Measurements from ENCODE around the gene NOPCHAP1. TPM values are rescaled to one million over a fixed set of nuclear protein-coding genes. Genes with fewer than 3 reads are reported as not detected.
"Not testable (repeated sequence)": the region's sequence is repeated elsewhere in the genome, so short reads cannot be mapped to it uniquely, and the experiment has no call there.

Gene NOPCHAP1
- polyA plus RNA-seq, 4 donors, result 5.4 to 10.7 (median 7.7) TPM

- not testable (repeated sequence) for H3K4me3 ChIP-seq (ENCODE audit: low read depth in 1 of 3, low read length in 3 of 3); H3K4me1 ChIP-seq (ENCODE audit: control insufficient read depth in 3 of 3, insufficient read depth in 2 of 3, low read depth in 1 of 3, low read length in 2 of 3); H3K9me3 ChIP-seq (ENCODE audit: control insufficient read depth in 2 of 2, insufficient read depth in 1 of 2, low read depth in 1 of 2, low read length in 1 of 2); FAIRE-seq; H3K36me3 ChIP-seq (ENCODE audit: control insufficient read depth in 3 of 3, insufficient read depth in 2 of 3, low read depth in 1 of 3, low read length in 3 of 3)
- Histone ChIP-seq H3K27ac (ENCODE audit: low read depth in 1 of 3, low read length in 2 of 3) (peak overlapping the region in 1 of 3 donors; percentile 14), H3K27me3 (ENCODE audit: control insufficient read depth in 3 of 3, insufficient read depth in 3 of 3, low read length in 3 of 3) (peaks cover 0 to 17% (median 0%) of the 10 kb centered on the region in 3 donors)
- 22 to 72% (median 62%) methylated on average over 4 of the region's 4 CpGs for WGBS, 3 donors
- peak in 1 of 2 donors; percentile 77 for DNase-seq
Measured at GRCh38 chr12:104948716-104949115, 37.4 kb upstream of the NOPCHAP1 start.

GRCh38 chr12:104951759-104952509 is 34.2 kb upstream of the NOPCHAP1 start:
- FAIRE-seq, result peak; percentile 26
- 23 to 65% (median 39%) methylated on average over 5 of the region's 5 CpGs for WGBS, 3 donors
- Histone ChIP-seq H3K9me3 (ENCODE audit: control insufficient read depth in 2 of 2, insufficient read depth in 1 of 2, low read depth in 1 of 2, low read length in 1 of 2) (no peaks in the 10 kb centered on the region), H3K4me1 (ENCODE audit: control insufficient read depth in 3 of 3, insufficient read depth in 2 of 3, low read depth in 1 of 3, low read length in 2 of 3) (peaks cover 0 to 7% (median 2%) of the 10 kb centered on the region in 3 donors), H3K36me3 (ENCODE audit: control insufficient read depth in 3 of 3, insufficient read depth in 2 of 3, low read depth in 1 of 3, low read length in 3 of 3) (no peaks in the 10 kb centered on the region), H3K27me3 (ENCODE audit: control insufficient read depth in 3 of 3, insufficient read depth in 3 of 3, low read length in 3 of 3) (peaks cover 0 to 29% (median 0%) of the 10 kb centered on the region in 3 donors), H3K27ac (ENCODE audit: low read depth in 1 of 3, low read length in 2 of 3) (peak overlapping the region in 2 of 3 donors; percentile 65 to 71), H3K4me3 (ENCODE audit: low read depth in 1 of 3, low read length in 3 of 3) (peak overlapping the region in 1 of 3 donors; percentile 15)
- peak in 1 of 2 donors; percentile 59 for DNase-seq

GRCh38 chr12:104952816-104953215 is 33.3 kb upstream of the NOPCHAP1 start:
- Histone ChIP-seq H3K4me3 (ENCODE audit: low read depth in 1 of 3, low read length in 3 of 3) (peak overlapping the region in 1 of 3 donors; percentile 15), H3K36me3 (ENCODE audit: control insufficient read depth in 3 of 3, insufficient read depth in 2 of 3, low read depth in 1 of 3, low read length in 3 of 3) (no peaks in the 10 kb centered on the region), H3K27me3 (ENCODE audit: control insufficient read depth in 3 of 3, insufficient read depth in 3 of 3, low read length in 3 of 3) (peaks cover 0 to 36% (median 0%) of the 10 kb centered on the region in 3 donors), H3K4me1 (ENCODE audit: control insufficient read depth in 3 of 3, insufficient read depth in 2 of 3, low read depth in 1 of 3, low read length in 2 of 3) (peaks cover 0 to 7% (median 2%) of the 10 kb centered on the region in 3 donors), H3K9me3 (ENCODE audit: control insufficient read depth in 2 of 2, insufficient read depth in 1 of 2, low read depth in 1 of 2, low read length in 1 of 2) (no peaks in the 10 kb centered on the region), H3K27ac (ENCODE audit: low read depth in 1 of 3, low read length in 2 of 3) (peak overlapping the region in 2 of 3 donors; percentile 71 to 81)
- 13 to 64% (median 31%) methylated on average over 3 of the region's 3 CpGs for WGBS, 3 donors
- DNase-seq, result peak in 1 of 2 donors; percentile 88
- peak; percentile 87 for FAIRE-seq

GRCh38 chr12:104953323-104953722 is 32.8 kb upstream of the NOPCHAP1 start:
- Histone ChIP-seq H3K36me3 (ENCODE audit: control insufficient read depth in 3 of 3, insufficient read depth in 2 of 3, low read depth in 1 of 3, low read length in 3 of 3) (no peaks in the 10 kb centered on the region), H3K4me1 (ENCODE audit: control insufficient read depth in 3 of 3, insufficient read depth in 2 of 3, low read depth in 1 of 3, low read length in 2 of 3) (peaks cover 0 to 7% (median 2%) of the 10 kb centered on the region in 3 donors), H3K4me3 (ENCODE audit: low read depth in 1 of 3, low read length in 3 of 3) (no peak overlapping the region), H3K27ac (ENCODE audit: low read depth in 1 of 3, low read length in 2 of 3) (peak overlapping the region in 2 of 3 donors; percentile 31 to 78), H3K9me3 (ENCODE audit: control insufficient read depth in 2 of 2, insufficient read depth in 1 of 2, low read depth in 1 of 2, low read length in 1 of 2) (no peaks in the 10 kb centered on the region), H3K27me3 (ENCODE audit: control insufficient read depth in 3 of 3, insufficient read depth in 3 of 3, low read length in 3 of 3) (peaks cover 0 to 37% (median 0%) of the 10 kb centered on the region in 3 donors)
- 14 to 51% (median 30%) methylated on average over 2 of the region's 2 CpGs for WGBS, 3 donors
- FAIRE-seq, result peak; percentile 88
- peak; percentile 80 to 97 for DNase-seq

GRCh38 chr12:104955703-104956102 is 30.4 kb upstream of the NOPCHAP1 start:
- Histone ChIP-seq H3K36me3 (ENCODE audit: control insufficient read depth in 3 of 3, insufficient read depth in 2 of 3, low read depth in 1 of 3, low read length in 3 of 3) (no peaks in the 10 kb centered on the region), H3K27me3 (ENCODE audit: control insufficient read depth in 3 of 3, insufficient read depth in 3 of 3, low read length in 3 of 3) (peaks cover 0 to 44% (median 0%) of the 10 kb centered on the region in 3 donors), H3K4me1 (ENCODE audit: control insufficient read depth in 3 of 3, insufficient read depth in 2 of 3, low read depth in 1 of 3, low read length in 2 of 3) (peaks cover 6 to 13% (median 12%) of the 10 kb centered on the region in 3 donors), H3K4me3 (ENCODE audit: low read depth in 1 of 3, low read length in 3 of 3) (peak overlapping the region in 1 of 3 donors; percentile 85), H3K9me3 (ENCODE audit: control insufficient read depth in 2 of 2, insufficient read depth in 1 of 2, low read depth in 1 of 2, low read length in 1 of 2) (no peaks in the 10 kb centered on the region), H3K27ac (ENCODE audit: low read depth in 1 of 3, low read length in 2 of 3) (no peak overlapping the region)
- DNase-seq (no peak), FAIRE-seq (no peak)
- WGBS, 3 donors, result 92 to 100% (median 95%) methylated on average over 2 of the region's 2 CpGs

GRCh38 chr12:104956870-104957718 is 29.0 kb upstream of the NOPCHAP1 start:
- no peak for FAIRE-seq
- Histone ChIP-seq H3K9me3 (ENCODE audit: control insufficient read depth in 2 of 2, insufficient read depth in 1 of 2, low read depth in 1 of 2, low read length in 1 of 2) (no peaks in the 10 kb centered on the region), H3K4me3 (ENCODE audit: low read depth in 1 of 3, low read length in 3 of 3) (peak overlapping the region; percentile 26 to 85 (median 52)), H3K4me1 (ENCODE audit: control insufficient read depth in 3 of 3, insufficient read depth in 2 of 3, low read depth in 1 of 3, low read length in 2 of 3) (peaks cover 6 to 12% (median 12%) of the 10 kb centered on the region in 3 donors), H3K27me3 (ENCODE audit: control insufficient read depth in 3 of 3, insufficient read depth in 3 of 3, low read length in 3 of 3) (peaks cover 0 to 48% (median 0%) of the 10 kb centered on the region in 3 donors), H3K27ac (ENCODE audit: low read depth in 1 of 3, low read length in 2 of 3) (peak overlapping the region in 2 of 3 donors; percentile 88 to 93), H3K36me3 (ENCODE audit: control insufficient read depth in 3 of 3, insufficient read depth in 2 of 3, low read depth in 1 of 3, low read length in 3 of 3) (no peaks in the 10 kb centered on the region)
- DNase-seq, result no peak
- 14 to 24% (median 19%) methylated on average over 13 of the region's 13 CpGs for WGBS, 3 donors

GRCh38 chr12:104957719-104958000 is 28.5 kb upstream of the NOPCHAP1 start:
- H3K27ac ChIP-seq (ENCODE audit: low read depth in 1 of 3, low read length in 2 of 3), result peak overlapping the region in 2 of 3 donors; percentile 88 to 93

More at GRCh38 chr12:104957719-104958000, 28.5 kb upstream of the NOPCHAP1 start:
- no peaks in the 10 kb centered on the region for H3K9me3 ChIP-seq (ENCODE audit: control insufficient read depth in 2 of 2, insufficient read depth in 1 of 2, low read depth in 1 of 2, low read length in 1 of 2)
- 1 to 2% (median 1%) methylated on average over 8 to 31 of the region's 31 CpGs for WGBS, 3 donors
- FAIRE-seq, result no peak
- no peaks in the 10 kb centered on the region for H3K36me3 ChIP-seq (ENCODE audit: control insufficient read depth in 3 of 3, insufficient read depth in 2 of 3, low read depth in 1 of 3, low read length in 3 of 3)
- H3K4me3 ChIP-seq (ENCODE audit: low read depth in 1 of 3, low read length in 3 of 3), result peak overlapping the region; percentile 52 to 85 (median 56)
- peak in 1 of 2 donors; percentile 45 for DNase-seq
- peaks cover 6 to 12% (median 11%) of the 10 kb centered on the region in 3 donors for H3K4me1 ChIP-seq (ENCODE audit: control insufficient read depth in 3 of 3, insufficient read depth in 2 of 3, low read depth in 1 of 3, low read length in 2 of 3)
- H3K27me3 ChIP-seq (ENCODE audit: control insufficient read depth in 3 of 3, insufficient read depth in 3 of 3, low read length in 3 of 3), result peaks cover 0 to 47% (median 0%) of the 10 kb centered on the region in 3 donors

All from small intestine (tissue), 7 donors.